Measurements from ENCODE around the gene HNF1A.
"Not testable (repeated sequence)": the region's sequence is repeated elsewhere in the genome, so short reads cannot be mapped to it uniquely, and the experiment has no call there.

HNF1A gene

GRCh38 chr12:120978296-120979219 is at the start of gene HNF1A:
TSS of gene HNF1A (plus strand) at chr12:120978543. CDS start at chr12:120978769, 226 bp downstream.
- DNase-seq: no peak

- DNase-seq: no peak
Measured at GRCh38 chr12:120928864-120929652, 49.3 kb upstream of the HNF1A start.

- no peak for DNase-seq
Measured at GRCh38 chr12:120930032-120930431, 48.3 kb upstream of the HNF1A start.

- DNase-seq: no peak
Measured at GRCh38 chr12:120932058-120932457, 46.3 kb upstream of the HNF1A start.

- DNase-seq: no peak
Measured at GRCh38 chr12:120932956-120933526, 45.3 kb upstream of the HNF1A start.

GRCh38 chr12:120933786-120934185 is 44.6 kb upstream of the HNF1A start:
- no peak for DNase-seq

GRCh38 chr12:120936197-120936596 is 42.1 kb upstream of the HNF1A start:
- DNase-seq: no peak

GRCh38 chr12:120938496-120938895 is 39.8 kb upstream of the HNF1A start:
- no peak for DNase-seq

- DNase-seq: no peak
Measured at GRCh38 chr12:120939523-120939922, 38.8 kb upstream of the HNF1A start.

GRCh38 chr12:120940006-120940405 is 38.3 kb upstream of the HNF1A start:
- no peak for DNase-seq

GRCh38 chr12:120940799-120941198 is 37.5 kb upstream of the HNF1A start:
- DNase-seq: no peak

GRCh38 chr12:120941412-120941811 is 36.9 kb upstream of the HNF1A start:
- DNase-seq: no peak

- no peak for DNase-seq
Measured at GRCh38 chr12:120941846-120942405, 36.4 kb upstream of the HNF1A start.

GRCh38 chr12:120943482-120943881 is 34.9 kb upstream of the HNF1A start:
- DNase-seq: no peak

- peak; percentile 88 for DNase-seq
Measured at GRCh38 chr12:120944645-120945217, 33.6 kb upstream of the HNF1A start.

- DNase-seq: not testable (repeated sequence)
Measured at GRCh38 chr12:120945516-120945915, 32.8 kb upstream of the HNF1A start.

GRCh38 chr12:120950260-120950799 is 28.0 kb upstream of the HNF1A start:
- not testable (repeated sequence) for DNase-seq

GRCh38 chr12:120950807-120951206 is 27.5 kb upstream of the HNF1A start:
- DNase-seq: no peak

GRCh38 chr12:120955232-120955631 is 23.1 kb upstream of the HNF1A start:
- no peak for DNase-seq

GRCh38 chr12:120956579-120957300 is 21.6 kb upstream of the HNF1A start:
- DNase-seq: no peak

GRCh38 chr12:120959111-120959878 is 19.0 kb upstream of the HNF1A start:
- no peak for DNase-seq

All from stimulated activated CD8-positive, alpha-beta memory T cell treated with anti-CD3 and anti-CD28 coated beads, Interleukin-4, amount 100 ng/mL, for 48 hours (primary cell).